ENCODE data around the gene SH2D3A.

DNA sequence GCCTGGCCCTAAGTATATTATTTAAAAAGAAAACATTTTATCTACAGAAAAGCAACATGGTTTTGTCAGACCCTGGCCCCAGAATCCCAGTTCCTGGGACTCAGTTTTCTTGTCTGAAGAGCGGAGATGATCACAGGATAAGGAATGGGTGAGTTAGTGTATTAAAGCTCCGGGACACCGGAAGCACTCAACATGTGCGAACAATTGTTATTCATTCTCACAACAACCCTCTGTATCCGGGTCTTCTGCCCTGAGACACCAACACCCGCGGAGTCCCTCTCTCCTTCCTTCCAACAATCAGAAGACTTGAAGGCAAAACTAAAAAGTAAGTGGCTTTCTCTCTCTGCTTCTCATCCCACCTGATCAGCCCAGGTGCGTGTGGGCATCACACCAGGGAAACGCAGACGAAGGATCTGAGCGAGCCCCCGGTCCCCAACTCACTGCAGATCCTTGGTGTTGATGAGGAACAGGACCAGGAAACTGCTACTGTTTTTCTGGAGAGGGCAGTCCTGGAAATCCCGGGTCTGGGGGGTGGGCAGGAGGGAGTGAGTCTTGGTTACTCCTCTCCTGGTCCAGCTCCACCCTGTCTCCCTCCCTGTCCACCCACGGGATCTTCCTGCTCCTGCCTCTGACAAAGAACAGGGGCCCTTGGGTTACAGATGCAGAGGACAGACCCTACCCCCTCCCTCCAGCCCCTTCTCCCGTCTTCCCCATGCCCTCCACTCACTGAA lies 31.9 kb downstream of the SH2D3A start:
- TF ChIP-seq, protein P1, sequence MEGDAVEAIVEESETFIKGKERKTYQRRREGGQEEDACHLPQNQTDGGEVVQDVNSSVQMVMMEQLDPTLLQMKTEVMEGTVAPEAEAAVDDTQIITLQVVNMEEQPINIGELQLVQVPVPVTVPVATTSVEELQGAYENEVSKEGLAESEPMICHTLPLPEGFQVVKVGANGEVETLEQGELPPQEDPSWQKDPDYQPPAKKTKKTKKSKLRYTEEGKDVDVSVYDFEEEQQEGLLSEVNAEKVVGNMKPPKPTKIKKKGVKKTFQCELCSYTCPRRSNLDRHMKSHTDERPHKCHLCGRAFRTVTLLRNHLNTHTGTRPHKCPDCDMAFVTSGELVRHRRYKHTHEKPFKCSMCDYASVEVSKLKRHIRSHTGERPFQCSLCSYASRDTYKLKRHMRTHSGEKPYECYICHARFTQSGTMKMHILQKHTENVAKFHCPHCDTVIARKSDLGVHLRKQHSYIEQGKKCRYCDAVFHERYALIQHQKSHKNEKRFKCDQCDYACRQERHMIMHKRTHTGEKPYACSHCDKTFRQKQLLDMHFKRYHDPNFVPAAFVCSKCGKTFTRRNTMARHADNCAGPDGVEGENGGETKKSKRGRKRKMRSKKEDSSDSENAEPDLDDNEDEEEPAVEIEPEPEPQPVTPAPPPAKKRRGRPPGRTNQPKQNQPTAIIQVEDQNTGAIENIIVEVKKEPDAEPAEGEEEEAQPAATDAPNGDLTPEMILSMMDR (IDR thresholded peaks at IDR 0.05; ENCODE audit: low read length), result no peak
- TF ChIP-seq EZH2 (optimal IDR thresholded peaks at IDR 0.05; ENCODE audit: low read depth, low read length), result no peak
